HG03025 (cell line): ENCODE measurements around the gene FSTL1.
"Not testable (repeated sequence)": the region's sequence is repeated elsewhere in the genome, so short reads cannot be mapped to it uniquely, and the experiment has no call there.

Experiments
- ATAC-seq: cut with Tn5 transposase; IDR thresholded peaks from one replicate; pipeline ENCODE4 v1.9.1; 2021; ENCODE audit warnings: mild to moderate bottlenecking, moderate library complexity; ENCODE audit not compliant: unreplicated experiment, low FRiP score

Gene FSTL1

DNA sequence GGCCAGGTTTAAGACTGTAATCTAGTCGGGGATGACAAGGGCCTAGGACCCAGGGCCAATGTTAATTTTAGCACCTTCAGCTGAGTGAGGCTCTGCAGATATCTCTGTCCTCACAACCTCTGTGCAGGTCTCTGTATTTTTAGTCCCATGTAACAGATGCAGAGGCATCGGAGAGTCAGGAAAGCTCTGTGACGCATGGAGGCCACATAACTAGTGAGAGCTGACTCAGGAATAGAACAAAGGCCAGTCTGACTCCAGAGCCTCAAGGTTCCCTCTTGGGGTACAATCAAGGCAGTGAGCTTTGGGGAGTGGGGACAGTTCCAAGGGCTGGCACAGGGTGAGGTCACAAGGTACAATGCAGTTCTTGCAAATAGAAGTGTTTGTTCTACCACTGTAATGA lies 31.0 kb downstream of the FSTL1 start:
- no peak for ATAC-seq

DNA sequence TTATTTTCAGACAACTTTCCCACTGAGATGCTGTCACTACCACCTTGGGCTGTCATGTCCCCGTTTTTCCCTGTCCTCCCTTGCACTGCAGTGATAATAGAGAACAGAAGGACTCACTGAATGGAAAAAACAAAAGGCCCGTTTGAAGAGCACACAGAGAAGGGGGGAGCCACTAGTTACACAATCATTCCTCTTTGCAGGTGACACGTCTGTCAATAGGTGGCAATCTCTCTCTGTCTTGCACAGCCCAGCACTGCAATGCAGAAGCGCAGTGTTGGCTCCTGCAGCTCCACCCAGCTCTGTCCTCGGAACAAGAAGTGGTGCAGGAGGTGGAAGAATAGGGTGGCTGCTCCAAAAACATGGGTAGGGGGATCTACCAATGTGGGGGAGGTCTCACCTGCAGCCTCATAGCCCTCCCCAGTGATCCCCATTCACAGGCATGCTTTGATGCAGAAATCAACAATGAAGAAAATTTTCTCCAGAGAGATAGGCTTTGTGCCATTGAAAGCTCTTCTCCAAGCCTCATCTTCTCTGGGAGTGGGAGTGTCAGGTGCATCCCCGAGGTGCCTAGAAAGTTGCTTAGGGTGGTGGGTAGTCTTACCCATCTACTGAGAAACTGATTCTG lies 31.8 kb downstream of the FSTL1 start:
- ATAC-seq, result peak; percentile 58

DNA sequence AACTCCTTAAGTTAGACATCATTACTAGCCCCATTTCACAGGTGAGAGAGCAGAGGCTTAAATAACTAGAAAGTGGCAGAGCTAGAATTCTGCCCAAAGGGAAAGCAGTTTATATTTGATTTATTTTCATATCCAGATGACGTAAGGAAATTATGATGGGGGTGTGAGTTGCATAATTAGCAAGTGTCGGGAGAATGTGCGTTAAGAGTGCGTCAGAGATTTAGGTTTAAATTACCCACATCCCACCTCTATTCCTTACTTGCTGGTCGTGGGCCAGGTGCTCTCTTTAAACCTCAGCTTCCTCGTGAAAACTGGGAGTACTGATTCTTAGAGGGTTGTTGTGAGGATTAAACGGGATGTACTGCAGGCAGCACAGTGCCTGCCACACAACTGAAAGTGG lies 32.3 kb downstream of the FSTL1 start:
- no peak for ATAC-seq

DNA sequence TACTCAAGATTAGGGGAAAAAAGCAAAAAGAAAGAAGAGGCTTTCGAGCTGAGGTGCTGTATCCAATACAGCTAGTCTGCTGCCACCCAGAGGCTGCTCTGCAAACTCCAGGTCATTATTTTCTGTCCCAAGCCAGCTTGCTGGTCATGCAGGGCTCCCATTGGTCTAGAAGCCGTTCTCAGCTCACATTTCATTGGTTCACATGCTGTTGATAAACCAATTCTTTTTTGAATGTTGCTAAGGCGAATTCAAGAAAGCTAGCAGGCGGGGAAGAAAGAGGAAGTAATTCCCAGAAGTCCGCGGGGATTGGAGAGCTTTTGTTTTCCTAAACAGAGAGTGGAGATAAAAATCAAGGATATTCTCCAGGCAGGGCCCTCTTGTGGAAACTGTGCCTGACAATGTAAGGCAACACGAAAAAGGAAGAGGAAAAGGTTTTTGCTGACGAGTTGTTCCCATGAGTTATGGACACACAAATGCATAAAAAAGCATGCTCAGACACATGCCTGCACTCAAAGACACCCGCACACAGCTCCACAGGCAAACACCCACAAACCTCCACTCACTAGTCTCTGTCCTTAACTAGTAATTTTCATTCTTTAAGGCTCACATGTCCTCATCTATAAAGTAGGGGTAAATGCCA lies 33.4 kb downstream of the FSTL1 start:
- peak; percentile 99 for ATAC-seq

DNA sequence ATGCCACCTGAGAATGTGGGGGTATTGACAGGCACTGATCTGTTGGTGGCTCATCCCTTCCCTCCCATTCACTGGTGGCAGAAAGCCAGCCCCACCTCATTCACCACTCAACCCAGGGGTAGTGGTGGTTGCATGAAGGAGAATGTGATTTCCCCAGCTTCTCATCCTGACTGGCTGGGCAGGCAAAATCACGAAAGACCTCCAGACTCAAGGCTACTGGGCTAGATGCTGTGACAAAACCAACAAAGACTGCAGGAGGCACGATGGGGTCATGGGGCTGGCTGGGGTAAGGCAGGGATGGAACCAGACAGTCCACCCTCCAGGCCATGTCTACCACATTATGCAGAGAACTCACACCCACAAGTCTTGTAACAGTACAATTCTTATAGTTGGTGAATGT lies 33.9 kb downstream of the FSTL1 start:
- ATAC-seq, result peak; percentile 11

DNA sequence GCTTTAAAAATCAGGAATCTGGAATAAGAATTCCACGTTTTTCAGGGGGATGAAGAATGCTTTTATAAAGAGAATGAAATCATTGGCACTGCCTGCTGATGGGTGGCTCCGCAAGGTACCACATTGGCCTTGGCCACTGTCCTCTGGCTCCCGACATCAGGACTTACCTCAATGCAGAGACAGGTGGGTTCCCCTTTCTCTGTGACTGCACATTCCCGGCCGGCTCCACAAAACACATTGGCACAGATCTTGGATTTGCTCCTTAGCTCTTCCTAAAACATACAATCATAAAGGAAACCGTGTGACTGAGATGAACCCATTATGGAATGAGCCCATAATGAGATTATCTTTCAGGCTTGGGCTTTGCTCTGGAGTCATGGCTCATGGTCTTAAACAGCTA lies 35.0 kb downstream of the FSTL1 start:
- ATAC-seq, result no peak

DNA sequence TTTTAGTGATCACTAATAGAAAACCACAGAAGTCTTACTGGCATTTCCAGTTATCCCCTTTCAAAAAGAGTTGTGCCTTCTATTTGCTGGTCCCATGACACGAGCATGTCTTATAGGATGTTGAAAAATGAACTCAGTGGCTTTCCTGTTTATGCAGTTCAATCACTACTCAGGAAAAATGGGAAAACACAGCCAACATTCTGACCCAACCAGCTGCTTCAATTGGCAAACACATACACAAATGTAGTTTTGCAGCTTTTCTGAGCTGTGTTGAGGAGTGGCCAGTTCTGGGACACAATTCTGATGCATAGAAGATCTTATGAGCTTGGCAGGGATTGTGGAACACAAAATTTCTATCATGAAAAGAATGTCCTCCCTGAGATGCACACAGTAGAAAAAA lies 40.3 kb downstream of the FSTL1 start:
- no peak for ATAC-seq

DNA sequence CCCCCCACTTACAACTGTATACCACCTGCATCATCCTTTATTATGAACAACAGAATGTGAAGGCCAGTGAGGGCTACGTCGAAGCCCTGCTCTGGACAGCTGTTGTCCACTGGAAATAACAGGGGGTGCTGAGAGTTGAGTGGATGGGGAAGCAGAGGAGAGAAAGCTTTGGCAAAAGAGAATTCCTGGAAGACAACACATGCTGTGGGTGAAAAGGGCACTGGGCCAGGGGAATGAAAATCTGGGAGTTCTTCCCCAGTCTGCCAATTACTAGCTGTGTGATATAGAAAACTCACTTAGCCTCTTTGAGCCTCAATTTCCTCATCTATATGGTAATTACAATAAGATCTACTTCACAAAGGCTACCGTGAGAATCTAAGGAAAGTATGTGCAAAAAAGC lies 40.7 kb downstream of the FSTL1 start:
- no peak for ATAC-seq

DNA sequence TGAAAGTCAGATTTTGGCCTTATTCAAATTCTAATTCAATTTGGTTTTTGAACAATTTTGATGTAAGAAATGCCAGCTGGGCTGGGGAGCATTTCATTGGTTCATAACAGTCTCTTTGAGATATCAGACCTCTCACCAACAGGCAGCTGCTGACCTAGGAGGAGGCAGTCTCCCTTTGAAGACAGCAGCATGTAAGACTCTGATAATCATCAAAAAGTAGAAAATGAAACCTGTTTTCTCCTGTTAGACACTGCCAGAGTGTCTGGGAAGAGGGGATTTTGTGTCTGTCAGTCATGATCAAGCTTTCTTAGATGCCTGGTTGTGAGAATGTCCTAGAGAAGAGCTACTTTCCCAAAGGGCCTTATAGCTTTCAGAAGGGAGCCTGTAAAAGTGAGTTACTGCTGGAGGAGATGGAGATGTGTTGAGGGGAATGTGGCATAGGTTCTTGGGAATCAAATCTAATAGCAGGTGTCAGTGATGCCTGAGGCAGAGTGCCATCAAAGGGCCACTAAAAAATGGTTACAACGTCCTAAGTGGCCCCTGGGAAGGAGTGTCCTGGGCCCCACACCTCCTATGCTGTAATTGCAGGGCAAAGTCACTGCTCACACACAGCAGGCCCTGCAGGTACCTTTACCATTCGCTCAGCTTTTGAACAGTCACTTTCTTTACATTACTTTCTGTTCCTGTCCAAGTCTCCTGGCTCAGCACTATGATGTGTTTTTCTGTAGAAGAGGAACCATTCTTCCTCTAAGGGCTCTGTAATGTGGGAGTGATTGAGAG lies 43.1 kb downstream of the FSTL1 start:
- ATAC-seq, result no peak

DNA sequence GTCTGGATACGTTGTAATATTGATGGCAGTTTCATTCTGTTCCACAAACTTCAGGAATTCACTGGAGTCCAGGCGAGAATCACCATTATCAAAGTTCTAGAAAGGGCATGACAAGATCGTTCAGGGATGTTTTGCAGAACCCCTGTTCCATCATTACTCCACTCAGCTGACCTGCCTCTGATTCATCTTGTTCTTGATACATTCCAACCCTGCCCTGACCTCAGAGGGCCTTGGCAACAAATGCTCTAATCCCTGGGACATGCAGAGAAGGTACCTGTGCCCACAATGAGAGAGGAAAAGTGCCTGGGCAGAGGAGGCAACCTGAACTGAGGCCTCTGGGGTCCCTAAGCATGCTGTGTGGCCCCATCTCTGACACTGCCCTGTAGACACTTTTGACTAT lies 45.9 kb downstream of the FSTL1 start:
- no peak for ATAC-seq

DNA sequence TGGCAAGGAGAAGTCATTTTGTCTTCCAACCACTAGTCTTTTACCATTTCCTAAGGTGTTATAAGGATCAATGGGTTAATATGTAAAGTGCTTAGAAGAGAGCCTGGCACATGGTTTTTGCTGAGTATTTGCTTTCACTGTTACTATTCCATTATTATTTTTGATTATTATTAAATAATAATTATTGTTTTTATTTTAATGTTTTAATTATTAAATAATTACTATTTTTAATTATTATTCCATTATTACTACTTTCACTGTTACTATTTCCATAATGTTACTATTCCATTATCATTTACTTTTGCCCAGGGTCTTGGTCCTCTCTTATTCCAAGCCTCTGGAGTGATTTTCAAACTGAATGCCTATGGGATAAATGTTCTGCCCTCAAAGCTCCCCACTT lies 48.5 kb downstream of the FSTL1 start:
- ATAC-seq, result no peak

DNA sequence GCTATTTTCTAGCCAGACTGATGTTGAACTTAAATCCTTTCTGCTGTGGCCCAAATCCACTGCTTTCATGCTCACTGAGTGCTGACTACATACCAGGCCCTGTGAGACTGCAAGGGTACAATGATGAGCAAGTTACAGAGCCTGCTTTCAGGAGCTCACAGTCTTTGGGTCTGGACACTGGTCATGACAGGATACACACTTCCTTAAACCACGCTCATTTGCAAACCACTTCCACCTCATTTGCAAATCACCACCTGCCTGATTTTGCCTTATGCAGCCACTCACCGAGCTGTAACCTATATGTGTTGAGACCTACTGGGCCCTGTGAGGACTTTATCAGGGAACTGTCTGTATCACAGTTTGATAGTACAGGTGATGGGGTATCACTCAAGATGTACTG lies 51.4 kb downstream of the FSTL1 start:
- ATAC-seq, result peak; percentile 76

DNA sequence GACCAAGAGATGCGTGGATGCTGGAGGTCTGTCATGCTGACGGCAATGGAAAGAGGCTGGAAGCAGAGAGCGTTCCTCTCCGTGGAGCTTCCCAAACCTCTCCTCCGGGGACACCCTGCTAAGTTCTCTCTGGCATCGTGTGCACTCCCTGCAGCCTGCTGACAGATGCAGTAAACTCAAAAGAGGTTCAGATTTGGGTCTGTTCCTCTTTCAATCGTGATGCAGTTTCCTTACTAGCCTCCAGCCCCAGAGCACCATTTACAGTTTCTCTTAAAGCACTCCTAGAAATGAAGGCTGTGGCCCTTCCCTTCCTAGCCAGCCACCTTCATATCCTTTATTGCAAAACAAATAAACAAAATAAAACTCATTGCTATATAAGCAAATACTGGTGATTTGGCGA lies 54.3 kb downstream of the FSTL1 start:
- peak; percentile 58 for ATAC-seq

DNA sequence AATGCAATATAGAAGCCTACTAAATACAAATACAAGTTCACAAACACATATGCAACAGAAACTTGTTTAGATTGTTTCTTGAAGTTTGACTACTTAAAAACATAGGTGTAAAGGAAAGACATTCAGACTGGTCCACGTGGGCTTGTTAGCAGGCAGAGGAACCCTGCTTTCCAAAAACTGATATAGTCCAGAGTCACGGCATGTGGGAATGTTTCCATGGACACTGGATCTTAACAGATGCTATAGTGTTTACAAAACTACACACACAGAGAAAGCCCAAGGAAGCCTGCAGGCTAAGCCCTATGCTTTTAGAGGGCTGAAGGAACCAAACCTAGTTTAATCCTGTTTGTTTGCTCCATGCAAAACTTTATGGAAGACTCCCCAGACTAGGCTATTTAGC lies 56.4 kb downstream of the FSTL1 start:
- ATAC-seq, result no peak

DNA sequence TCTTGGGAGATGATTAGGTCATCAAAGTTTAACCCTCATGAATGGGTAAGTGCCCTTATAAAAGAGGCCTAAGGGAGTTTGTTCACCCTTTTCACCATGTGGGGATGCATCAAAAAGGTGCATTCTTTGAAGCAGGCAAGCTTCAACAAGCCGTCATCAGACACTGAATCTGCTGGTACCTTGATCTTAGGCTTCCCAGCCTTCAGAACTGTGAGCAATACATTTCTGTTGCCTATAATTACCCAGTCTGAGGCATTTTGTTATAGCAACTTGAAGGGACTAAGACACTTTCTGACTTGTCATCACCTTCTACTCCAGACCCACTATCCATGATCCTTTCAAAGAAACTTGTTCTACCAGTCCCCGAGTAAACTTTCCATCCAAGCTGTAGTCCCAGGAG lies 57.0 kb downstream of the FSTL1 start:
- no peak for ATAC-seq

DNA sequence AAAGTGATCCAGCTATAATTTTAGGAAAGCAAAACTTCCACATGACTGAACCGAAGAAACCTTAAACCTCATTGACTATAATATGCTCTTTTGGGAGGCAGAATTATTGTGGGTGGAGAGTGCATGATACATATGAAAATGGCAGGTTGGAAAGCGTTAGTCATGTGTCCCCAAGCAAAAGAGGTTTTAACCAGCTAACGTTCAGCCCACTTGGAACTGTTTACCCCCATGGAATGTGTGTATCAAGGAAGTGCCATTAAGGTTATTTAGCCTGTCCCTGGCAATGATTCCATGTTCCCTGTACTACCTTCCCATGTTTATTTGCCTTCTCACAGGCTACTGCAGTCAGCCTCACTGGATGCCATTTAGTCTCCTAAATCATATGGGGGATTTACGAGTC lies 57.5 kb downstream of the FSTL1 start:
- ATAC-seq, result no peak

DNA sequence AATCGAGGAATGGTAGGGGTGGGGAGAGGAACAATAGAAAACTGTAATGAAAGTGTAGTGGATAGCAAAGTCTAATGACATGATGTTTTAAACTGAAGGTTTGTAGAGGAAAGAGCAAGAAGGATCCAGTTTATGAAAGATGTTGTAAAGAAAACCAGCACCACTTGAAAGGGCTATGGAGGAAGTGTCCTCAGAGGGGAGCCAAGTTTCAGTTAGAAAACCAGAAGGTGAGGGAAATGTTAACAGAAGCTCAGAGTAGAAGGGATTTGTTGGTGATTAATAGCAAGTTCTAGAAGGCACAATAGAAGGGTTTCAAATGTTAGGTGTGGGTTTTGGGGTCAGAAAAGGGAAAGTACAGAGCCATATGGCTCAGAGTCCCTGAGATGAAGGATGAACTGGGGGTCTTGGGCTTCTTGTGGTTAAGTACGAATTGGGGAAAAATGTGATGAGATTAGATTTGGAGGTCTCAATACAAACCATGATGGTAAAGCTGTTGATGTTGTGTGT lies 67.8 kb downstream of the FSTL1 start:
- ATAC-seq, result no peak

DNA sequence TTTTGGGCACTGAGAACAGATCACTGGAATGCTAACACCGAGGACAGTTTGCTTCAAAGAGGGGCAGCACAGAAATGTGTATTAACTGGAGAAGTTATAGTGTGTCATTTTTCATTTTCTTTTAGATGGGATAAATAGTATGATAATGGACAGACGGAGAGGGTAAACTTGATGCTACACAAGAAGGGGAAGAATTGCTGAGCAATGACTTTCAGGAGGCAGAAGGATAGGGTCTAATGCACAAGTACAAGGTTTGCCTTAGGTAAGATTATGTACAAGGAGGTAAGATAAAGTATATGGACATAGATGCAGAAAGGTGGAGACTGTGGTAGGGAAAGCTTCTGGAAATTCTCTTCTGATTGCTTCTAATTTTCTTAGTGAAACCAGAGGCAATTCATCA lies 69.3 kb downstream of the FSTL1 start:
- ATAC-seq, result no peak

DNA sequence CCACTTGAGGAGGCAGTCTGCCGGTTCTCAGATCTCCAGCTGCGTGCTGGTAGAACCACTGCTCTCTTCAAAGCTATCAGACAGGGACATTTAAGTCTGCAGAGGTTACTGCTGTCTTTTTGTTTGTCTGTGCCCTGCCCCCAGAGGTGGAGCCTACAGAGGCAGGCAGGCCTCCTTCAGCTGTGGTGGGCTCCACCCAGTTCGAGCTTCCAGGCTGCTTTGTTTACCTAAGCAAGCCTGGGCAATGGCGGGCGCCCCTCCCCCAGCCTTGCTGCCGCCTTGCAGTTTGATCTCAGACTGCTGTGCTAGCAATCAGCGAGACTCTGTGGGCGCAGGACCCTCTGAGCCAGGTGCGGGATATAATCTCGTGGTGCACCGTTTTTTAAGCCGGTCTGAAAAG lies 72.8 kb downstream of the FSTL1 start:
- ATAC-seq, result not testable (repeated sequence)

DNA sequence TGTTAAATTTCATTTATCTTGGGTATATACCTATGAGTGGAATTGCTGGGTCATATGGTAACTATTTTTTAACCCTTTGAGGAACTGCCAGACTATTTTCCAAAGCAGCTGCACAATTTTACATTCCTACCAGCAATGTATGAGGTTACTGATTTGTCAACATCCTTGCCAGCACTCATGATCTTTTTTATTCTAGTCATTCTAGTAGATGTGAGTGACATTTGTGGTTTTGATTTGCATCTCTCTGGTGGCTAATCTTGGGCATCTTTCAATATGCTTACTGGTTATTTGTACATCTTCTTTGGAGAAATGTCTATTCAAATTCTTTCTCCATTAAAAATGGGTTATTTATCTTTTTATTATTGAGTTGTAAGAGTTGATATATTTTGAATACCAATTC lies 80.3 kb downstream of the FSTL1 start:
- ATAC-seq, result no peak

DNA sequence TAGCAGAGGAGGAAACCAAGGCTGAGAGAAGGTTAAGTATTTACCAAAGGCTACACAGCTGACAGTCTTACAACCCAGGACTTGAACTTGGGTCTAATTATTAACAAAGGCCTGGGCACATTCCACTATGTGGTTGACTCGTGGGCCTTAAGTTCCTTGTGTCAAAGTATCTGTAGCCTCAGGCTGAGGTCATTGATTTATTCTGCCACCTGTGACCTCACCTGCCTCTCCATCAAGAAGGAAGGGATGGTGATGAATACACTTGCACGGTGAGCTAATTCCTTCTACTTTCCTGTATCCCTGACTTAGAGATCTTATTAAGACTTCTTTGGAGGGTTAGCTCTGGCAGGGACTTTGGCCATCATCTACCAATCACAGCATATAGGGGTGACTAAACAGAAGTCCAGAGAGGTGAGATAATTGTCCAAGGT lies 81.7 kb downstream of the FSTL1 start:
- ATAC-seq, result no peak

DNA sequence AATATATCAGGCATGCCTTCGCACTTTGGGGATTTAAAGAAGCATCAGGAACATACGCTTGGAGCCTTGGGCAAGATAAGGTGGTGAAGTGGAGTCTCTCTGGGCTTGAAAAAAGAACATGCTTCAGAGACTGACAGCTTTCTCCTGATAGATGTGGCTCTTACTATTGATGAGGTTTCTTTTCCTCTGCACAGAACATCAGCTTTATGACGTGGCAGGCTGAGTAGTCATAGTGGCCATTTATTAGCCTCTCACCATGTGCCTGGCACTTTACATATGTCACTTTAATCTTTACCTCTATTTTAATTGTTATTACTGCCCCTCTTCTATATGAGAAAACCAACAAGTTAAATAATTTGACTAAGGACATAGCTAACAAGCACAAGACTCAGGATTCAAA lies 82.6 kb downstream of the FSTL1 start:
- ATAC-seq, result no peak
